ENCODE results near the gene OGFOD2.
"Not testable (repeated sequence)": the region's sequence is repeated elsewhere in the genome, so short reads cannot be mapped to it uniquely, and the experiment has no call there.

Gene OGFOD2

GRCh38 chr12:123005081-123005626 is 30.1 kb downstream of the OGFOD2 start:
- no peak for DNase-seq (ENCODE audit: low read depth)

GRCh38 chr12:123006977-123007376 is 31.9 kb downstream of the OGFOD2 start:
- DNase-seq (ENCODE audit: low read depth): no peak

GRCh38 chr12:123010110-123010509 is 35.1 kb downstream of the OGFOD2 start:
- no peak for DNase-seq (ENCODE audit: low read depth)

GRCh38 chr12:123010681-123011080 is 35.6 kb downstream of the OGFOD2 start:
- DNase-seq (ENCODE audit: low read depth): no peak

- no peak for DNase-seq (ENCODE audit: low read depth)
These were observed 36.7 kb downstream of the OGFOD2 start for GRCh38 chr12:123011701-123012100.

- no peak for DNase-seq (ENCODE audit: low read depth)
These were observed 38.4 kb downstream of the OGFOD2 start for GRCh38 chr12:123013185-123014095.

- not testable (repeated sequence) for DNase-seq (ENCODE audit: low read depth)
These were observed 39.4 kb downstream of the OGFOD2 start for GRCh38 chr12:123014473-123014872.

- no peak for DNase-seq (ENCODE audit: low read depth)
These were observed 42.7 kb downstream of the OGFOD2 start for GRCh38 chr12:123017753-123018152.

- DNase-seq (ENCODE audit: low read depth): no peak
These were observed 44.7 kb downstream of the OGFOD2 start for GRCh38 chr12:123019841-123020138.

- DNase-seq (ENCODE audit: low read depth): no peak
These were observed 46.9 kb downstream of the OGFOD2 start for GRCh38 chr12:123021688-123022604.

GRCh38 chr12:123022846-123023245 is 47.8 kb downstream of the OGFOD2 start:
- no peak for DNase-seq (ENCODE audit: low read depth)

GRCh38 chr12:123024819-123025391 is 49.9 kb downstream of the OGFOD2 start:
- DNase-seq (ENCODE audit: low read depth): no peak

GRCh38 chr12:123026094-123026853 is 51.2 kb downstream of the OGFOD2 start:
- DNase-seq (ENCODE audit: low read depth): no peak

GRCh38 chr12:123027726-123028445 is 52.8 kb downstream of the OGFOD2 start:
- no peak for DNase-seq (ENCODE audit: low read depth)

GRCh38 chr12:123028475-123028874 is 53.4 kb downstream of the OGFOD2 start:
- DNase-seq (ENCODE audit: low read depth): no peak

GRCh38 chr12:123029550-123029949 is 54.5 kb downstream of the OGFOD2 start:
- no peak for DNase-seq (ENCODE audit: low read depth)

Data from T-helper 22 cell (primary cell).